HG02759 (cell line): ENCODE results near the gene SLC4A1AP.

ENCODE experiments used
- ATAC-seq: cut with Tn5 transposase; IDR thresholded peaks from one replicate; pipeline ENCODE4 v1.9.1; 2021; ENCODE audit warnings: mild to moderate bottlenecking, moderate library complexity; ENCODE audit not compliant: unreplicated experiment

The SLC4A1AP gene

GRCh38 chr2:27716301-27717069 is 52.8 kb downstream of the SLC4A1AP start:
- ATAC-seq: no peak

GRCh38 chr2:27717070-27717795 is 53.5 kb downstream of the SLC4A1AP start:
- no peak for ATAC-seq

- no peak for ATAC-seq
Observed at GRCh38 chr2:27720004-27720551, 56.4 kb downstream of the SLC4A1AP start.

- ATAC-seq: no peak
Observed at GRCh38 chr2:27721335-27721734, 57.6 kb downstream of the SLC4A1AP start.

GRCh38 chr2:27721884-27722485 is 58.3 kb downstream of the SLC4A1AP start:
- ATAC-seq: no peak

- ATAC-seq: no peak
Observed at GRCh38 chr2:27723372-27724144, 59.9 kb downstream of the SLC4A1AP start.

- no peak for ATAC-seq
Observed at GRCh38 chr2:27724191-27724590, 60.5 kb downstream of the SLC4A1AP start.

- ATAC-seq: no peak
Observed at GRCh38 chr2:27724905-27725701, 61.4 kb downstream of the SLC4A1AP start.

GRCh38 chr2:27727257-27727656 is 63.6 kb downstream of the SLC4A1AP start:
- ATAC-seq: no peak

GRCh38 chr2:27728081-27728858 is 64.6 kb downstream of the SLC4A1AP start:
- no peak for ATAC-seq

- ATAC-seq: no peak
Observed at GRCh38 chr2:27729198-27729597, 65.5 kb downstream of the SLC4A1AP start.

GRCh38 chr2:27729614-27730013 is 65.9 kb downstream of the SLC4A1AP start:
- ATAC-seq: no peak

- no peak for ATAC-seq
Observed at GRCh38 chr2:27730261-27730662, 66.6 kb downstream of the SLC4A1AP start.

GRCh38 chr2:27730980-27731691 is 67.4 kb downstream of the SLC4A1AP start:
- ATAC-seq: no peak

- no peak for ATAC-seq
Observed at GRCh38 chr2:27734305-27734704, 70.6 kb downstream of the SLC4A1AP start.

- no peak for ATAC-seq
Observed at GRCh38 chr2:27735263-27735904, 71.7 kb downstream of the SLC4A1AP start.

GRCh38 chr2:27736031-27736889 is 72.6 kb downstream of the SLC4A1AP start:
- no peak for ATAC-seq
